ENCODE data around the gene CTCFL.
A peak's percentile ranks its signal among the peaks of the same experiment; 100 is the strongest.
"Not testable (repeated sequence)": the region's sequence is repeated elsewhere in the genome, so short reads cannot be mapped to it uniquely, and the experiment has no call there.

The CTCFL gene

GRCh38 chr20:57480444-57481160 is 44.3 kb downstream of the CTCFL start:
- DNase-seq (ENCODE audit: low spot score), result peak; percentile 7

GRCh38 chr20:57479196-57479595 is 45.7 kb downstream of the CTCFL start:
- no peak for DNase-seq (ENCODE audit: low spot score)

GRCh38 chr20:57478176-57478575 is 46.8 kb downstream of the CTCFL start:
- no peak for DNase-seq (ENCODE audit: low spot score)

- no peak for DNase-seq (ENCODE audit: low spot score)
These were observed 48.1 kb downstream of the CTCFL start for GRCh38 chr20:57476641-57477461.

GRCh38 chr20:57476084-57476526 is 48.8 kb downstream of the CTCFL start:
- no peak for DNase-seq (ENCODE audit: low spot score)

- no peak for DNase-seq (ENCODE audit: low spot score)
These were observed 49.4 kb downstream of the CTCFL start for GRCh38 chr20:57475388-57476083.

- DNase-seq (ENCODE audit: low spot score), result no peak
These were observed 50.1 kb downstream of the CTCFL start for GRCh38 chr20:57474816-57475215.

GRCh38 chr20:57474205-57474604 is 50.7 kb downstream of the CTCFL start:
- no peak for DNase-seq (ENCODE audit: low spot score)

GRCh38 chr20:57473246-57474048 is 51.5 kb downstream of the CTCFL start:
- DNase-seq (ENCODE audit: low spot score), result peak; percentile 17

GRCh38 chr20:57472474-57472873 is 52.5 kb downstream of the CTCFL start:
- not testable (repeated sequence) for DNase-seq (ENCODE audit: low spot score)

- DNase-seq (ENCODE audit: low spot score), result no peak
These were observed 53.2 kb downstream of the CTCFL start for GRCh38 chr20:57471496-57472372.

- DNase-seq (ENCODE audit: low spot score), result no peak
These were observed 54.1 kb downstream of the CTCFL start for GRCh38 chr20:57470666-57471495.

- DNase-seq (ENCODE audit: low spot score), result no peak
These were observed 54.8 kb downstream of the CTCFL start for GRCh38 chr20:57470212-57470522.

GRCh38 chr20:57469418-57470211 is 55.3 kb downstream of the CTCFL start:
- DNase-seq (ENCODE audit: low spot score), result no peak

- DNase-seq (ENCODE audit: low spot score), result no peak
These were observed 56.2 kb downstream of the CTCFL start for GRCh38 chr20:57468523-57469417.

GRCh38 chr20:57467742-57468141 is 57.2 kb downstream of the CTCFL start:
- DNase-seq (ENCODE audit: low spot score), result no peak

GRCh38 chr20:57465943-57466342 is 59.0 kb downstream of the CTCFL start:
- no peak for DNase-seq (ENCODE audit: low spot score)

GRCh38 chr20:57465486-57465885 is 59.5 kb downstream of the CTCFL start:
- DNase-seq (ENCODE audit: low spot score), result no peak

Measured in CD4-positive, alpha-beta T cell treated with Interleukin-6 at 100 ng/mL for 8 hours (primary cell).